Measurements from ENCODE around the gene TMUB1. TPM values are rescaled to one million over a fixed set of nuclear protein-coding genes. Genes with fewer than 3 reads are reported as not detected.

Gene TMUB1
- total and polyA plus RNA-seq, 9 of the 15 experiments (the other 6 are each of a cell fraction or from before 2014, with no cell fraction given) = 0.14 to 241 (median 74.1) TPM

DNA sequence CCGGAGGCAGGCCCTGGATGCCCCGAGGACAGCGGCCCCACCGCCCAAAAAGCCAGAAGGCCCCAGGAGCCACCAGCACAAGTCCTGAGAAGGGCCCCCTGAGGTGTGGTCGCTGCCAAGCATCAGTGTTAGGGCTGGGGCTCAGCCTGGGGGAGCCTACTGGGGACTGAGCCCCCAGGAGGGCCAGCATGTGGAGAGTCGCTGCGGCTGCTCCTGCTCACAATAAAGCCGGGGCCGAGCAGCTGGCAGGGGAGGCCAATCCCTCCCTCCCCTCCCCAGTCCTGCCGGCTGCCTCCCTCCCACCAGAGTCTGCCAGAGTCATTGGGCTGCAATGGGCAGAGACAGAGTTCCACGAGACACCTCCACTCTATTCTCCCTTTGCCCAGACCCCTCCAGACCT, 38.0 kb downstream of the TMUB1 start:
- peaks cover 6% of the 10 kb centered on the region for H3K9me1 ChIP-seq (ENCODE audit: control insufficient read depth, insufficient read depth, low read length)
- no peaks in the 10 kb centered on the region for H3K79me2 ChIP-seq (ENCODE audit: control insufficient read depth, insufficient read depth, low read length)
- H3K4me2 ChIP-seq (ENCODE audit: insufficient read depth, low read length) = no peak overlapping the region
- intact Hi-C loops (cut with micrococcal nuclease) = no loop called here
- DNase-seq (ENCODE audit: extremely low read depth in 1 of 4, low spot score in 3 of 4) = no peak
- ChIA-PET POLR2A (interaction anchor here (0.6 to 0.8 kb wide), 2 partner anchors 8 to 16 kb away, joined by 3 read pairs; no protein-coding TSS in a partner anchor), CTCF (ENCODE audit: low intra/inter-chr PET ratio) (no interaction called here)
- BruUV-seq (replicated peaks) = no TSS peak
- peaks cover 21% of the 10 kb centered on the region for H3K36me3 ChIP-seq (ENCODE audit: control insufficient read depth, insufficient read depth, low read length)
- no peaks in the 10 kb centered on the region for H3K9me3 ChIP-seq (replicated peaks; ENCODE audit: control insufficient read depth, insufficient read depth, low read depth, low read length)
- H3K27ac ChIP-seq (ENCODE audit: extremely low read depth, low read depth, low read length) = no peak overlapping the region
- 0 out of 2 replicates have a peak, but pooled peaks cover 3% of the 10 kb centered on the region for H4K20me1 ChIP-seq (replicated peaks; ENCODE audit: control insufficient read depth, insufficient read depth, low read length)
- 84% methylated on average over 11 of the region's 11 CpGs for WGBS (ENCODE audit: insufficient coverage, low coverage, missing lambda C conversion rate)
- no peak overlapping the region for H3K9ac ChIP-seq (ENCODE audit: insufficient read depth in 1 of 2, low read depth in 2 of 2, low read length in 2 of 2)
- FAIRE-seq = no peak
- no peak overlapping the region for H2AFZ ChIP-seq (ENCODE audit: low read depth, low read length)
- no peak for TF ChIP-seq ZNF589 (CRISPR knock-in tag; IDR thresholded peaks at IDR 0.05; ENCODE audit: low read depth)
- no peak for TF ChIP-seq KLF6 (CRISPR knock-in tag; IDR thresholded peaks at IDR 0.05; ENCODE audit: borderline replicate concordance)
- TF ChIP-seq SMARCA5 (IDR thresholded peaks at IDR 0.05) = no peak
- peak; percentile 53; the same call in 1 of the 2 replicates for TF ChIP-seq POLR2G (IDR thresholded peaks at IDR 0.05; ENCODE audit: low read depth, low read length)
- no peaks in the 10 kb centered on the region for H3K27me3 ChIP-seq (ENCODE audit: control insufficient read depth in 2 of 2, insufficient read depth in 2 of 2, low read length in 2 of 2)
- ATAC-seq = no peak
- in situ Hi-C loops (cut with MboI) = no loop called here
- peaks cover 7 to 56% of the 10 kb centered on the region in 2 experiments for H3K4me1 ChIP-seq (replicated peaks in 1 of 2; ENCODE audit: control insufficient read depth in 2 of 2, insufficient read depth in 2 of 2, low read length in 2 of 2)
- no peak overlapping the region for H3K4me3 ChIP-seq

DNA sequence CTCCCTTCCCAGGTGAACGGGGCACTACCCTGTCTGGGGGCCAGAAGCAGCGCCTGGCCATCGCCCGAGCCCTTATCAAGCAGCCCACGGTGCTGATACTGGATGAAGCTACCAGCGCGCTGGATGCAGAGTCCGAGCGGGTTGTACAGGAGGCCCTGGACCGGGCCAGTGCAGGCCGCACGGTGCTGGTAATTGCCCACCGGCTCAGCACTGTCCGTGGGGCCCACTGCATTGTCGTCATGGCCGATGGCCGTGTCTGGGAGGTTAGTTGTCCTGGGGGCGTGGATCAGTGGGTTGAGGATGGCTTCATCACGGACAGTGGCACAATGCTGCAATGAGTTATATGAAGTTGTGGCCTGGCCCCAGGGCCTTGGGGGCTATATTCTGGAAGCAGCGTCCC, 39.3 kb downstream of the TMUB1 start:
- no peak overlapping the region for H2AFZ ChIP-seq (ENCODE audit: low read depth, low read length)
- H3K9me3 ChIP-seq (replicated peaks; ENCODE audit: control insufficient read depth, insufficient read depth, low read depth, low read length) = no peaks in the 10 kb centered on the region
- H3K9ac ChIP-seq (ENCODE audit: insufficient read depth in 1 of 2, low read depth in 2 of 2, low read length in 2 of 2) = no peak overlapping the region
- H3K27ac ChIP-seq (ENCODE audit: extremely low read depth, low read depth, low read length) = no peak overlapping the region
- POLR2A ChIA-PET = interaction anchor here (0.7 to 1.3 kb wide), 3 partner anchors 10 to 173 kb away, joined by 3 to 4 read pairs (median 3); no protein-coding TSS in a partner anchor
- no TSS peak for BruUV-seq (replicated peaks)
- peaks cover 21% of the 10 kb centered on the region for H3K36me3 ChIP-seq (ENCODE audit: control insufficient read depth, insufficient read depth, low read length)
- H4K20me1 ChIP-seq (replicated peaks; ENCODE audit: control insufficient read depth, insufficient read depth, low read length) = peaks cover 10% of the 10 kb centered on the region
- ATAC-seq = no peak
- FAIRE-seq = no peak
- intact Hi-C loops (cut with micrococcal nuclease) = no loop called here
- peaks cover 13% of the 10 kb centered on the region for H3K9me1 ChIP-seq (ENCODE audit: control insufficient read depth, insufficient read depth, low read length)
- H3K79me2 ChIP-seq (ENCODE audit: control insufficient read depth, insufficient read depth, low read length) = no peaks in the 10 kb centered on the region
- no peaks in the 10 kb centered on the region for H3K27me3 ChIP-seq (ENCODE audit: control insufficient read depth in 2 of 2, insufficient read depth in 2 of 2, low read length in 2 of 2)
- 84% methylated on average over 20 of the region's 20 CpGs for WGBS (ENCODE audit: insufficient coverage, low coverage, missing lambda C conversion rate)
- H3K4me2 ChIP-seq (ENCODE audit: insufficient read depth, low read length) = no peak overlapping the region
- CTCF ChIA-PET (ENCODE audit: low intra/inter-chr PET ratio) = no interaction called here
- peaks cover 18 to 59% of the 10 kb centered on the region in 2 experiments for H3K4me1 ChIP-seq (replicated peaks in 1 of 2; ENCODE audit: control insufficient read depth in 2 of 2, insufficient read depth in 2 of 2, low read length in 2 of 2)
- TF ChIP-seq POLR2G (IDR thresholded peaks at IDR 0.05; ENCODE audit: low read depth, low read length) = peak; percentile 47
- no peak for TF ChIP-seq PHF20 (IDR thresholded peaks at IDR 0.05; ENCODE audit: partially characterized antibody)
- TF ChIP-seq RBFOX2 (IDR thresholded peaks at IDR 0.05; ENCODE audit: low read depth, low read length) = 0 out of 2 replicates have a peak, but pooled peaks have one; percentile 32
- no peak for TF ChIP-seq TEAD1 (CRISPR knock-in tag; IDR thresholded peaks at IDR 0.05)
- no peak for TF ChIP-seq IRF2 (CRISPR knock-in tag; IDR thresholded peaks at IDR 0.05)
- TF ChIP-seq, protein P1, sequence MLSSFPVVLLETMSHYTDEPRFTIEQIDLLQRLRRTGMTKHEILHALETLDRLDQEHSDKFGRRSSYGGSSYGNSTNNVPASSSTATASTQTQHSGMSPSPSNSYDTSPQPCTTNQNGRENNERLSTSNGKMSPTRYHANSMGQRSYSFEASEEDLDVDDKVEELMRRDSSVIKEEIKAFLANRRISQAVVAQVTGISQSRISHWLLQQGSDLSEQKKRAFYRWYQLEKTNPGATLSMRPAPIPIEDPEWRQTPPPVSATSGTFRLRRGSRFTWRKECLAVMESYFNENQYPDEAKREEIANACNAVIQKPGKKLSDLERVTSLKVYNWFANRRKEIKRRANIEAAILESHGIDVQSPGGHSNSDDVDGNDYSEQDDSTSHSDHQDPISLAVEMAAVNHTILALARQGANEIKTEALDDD (IDR thresholded peaks at IDR 0.05) = no peak
- TF ChIP-seq, protein P2, sequence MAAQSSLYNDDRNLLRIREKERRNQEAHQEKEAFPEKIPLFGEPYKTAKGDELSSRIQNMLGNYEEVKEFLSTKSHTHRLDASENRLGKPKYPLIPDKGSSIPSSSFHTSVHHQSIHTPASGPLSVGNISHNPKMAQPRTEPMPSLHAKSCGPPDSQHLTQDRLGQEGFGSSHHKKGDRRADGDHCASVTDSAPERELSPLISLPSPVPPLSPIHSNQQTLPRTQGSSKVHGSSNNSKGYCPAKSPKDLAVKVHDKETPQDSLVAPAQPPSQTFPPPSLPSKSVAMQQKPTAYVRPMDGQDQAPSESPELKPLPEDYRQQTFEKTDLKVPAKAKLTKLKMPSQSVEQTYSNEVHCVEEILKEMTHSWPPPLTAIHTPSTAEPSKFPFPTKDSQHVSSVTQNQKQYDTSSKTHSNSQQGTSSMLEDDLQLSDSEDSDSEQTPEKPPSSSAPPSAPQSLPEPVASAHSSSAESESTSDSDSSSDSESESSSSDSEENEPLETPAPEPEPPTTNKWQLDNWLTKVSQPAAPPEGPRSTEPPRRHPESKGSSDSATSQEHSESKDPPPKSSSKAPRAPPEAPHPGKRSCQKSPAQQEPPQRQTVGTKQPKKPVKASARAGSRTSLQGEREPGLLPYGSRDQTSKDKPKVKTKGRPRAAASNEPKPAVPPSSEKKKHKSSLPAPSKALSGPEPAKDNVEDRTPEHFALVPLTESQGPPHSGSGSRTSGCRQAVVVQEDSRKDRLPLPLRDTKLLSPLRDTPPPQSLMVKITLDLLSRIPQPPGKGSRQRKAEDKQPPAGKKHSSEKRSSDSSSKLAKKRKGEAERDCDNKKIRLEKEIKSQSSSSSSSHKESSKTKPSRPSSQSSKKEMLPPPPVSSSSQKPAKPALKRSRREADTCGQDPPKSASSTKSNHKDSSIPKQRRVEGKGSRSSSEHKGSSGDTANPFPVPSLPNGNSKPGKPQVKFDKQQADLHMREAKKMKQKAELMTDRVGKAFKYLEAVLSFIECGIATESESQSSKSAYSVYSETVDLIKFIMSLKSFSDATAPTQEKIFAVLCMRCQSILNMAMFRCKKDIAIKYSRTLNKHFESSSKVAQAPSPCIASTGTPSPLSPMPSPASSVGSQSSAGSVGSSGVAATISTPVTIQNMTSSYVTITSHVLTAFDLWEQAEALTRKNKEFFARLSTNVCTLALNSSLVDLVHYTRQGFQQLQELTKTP (IDR thresholded peaks at IDR 0.05; ENCODE audit: low read depth in 1 of 2, partially characterized antibody in 2 of 2) = no peak
- H3K4me3 ChIP-seq = no peak overlapping the region
- no peak for DNase-seq (ENCODE audit: extremely low read depth in 1 of 4, low spot score in 3 of 4)
- in situ Hi-C loops (cut with MboI) = no loop called here

Measured in K562 (cell line).